Smooth muscle cell (in vitro differentiated cells): Measurements from ENCODE around the gene FHOD3. TPM values are rescaled to one million over a fixed set of nuclear protein-coding genes. Genes with fewer than 3 reads are reported as not detected.

Experiments
- DNase-seq: peaks from one replicate; lab custom pipeline; 2025; ENCODE audit not compliant: unreplicated experiment; lab: John Stamatoyannopoulos, UW
- H2AFZ ChIP-seq: fragments of 200-600 bp; sonication (generic); 2 replicates; pipeline ENCODE4 v1.6.0; 2016; ENCODE audit warnings: antibody characterized with exemption, low read depth, mild to moderate bottlenecking
- H3F3A ChIP-seq: fragments of 200-600 bp; sonication (generic); 2 replicates; pipeline ENCODE4 v1.6.0; 2017; ENCODE audit warnings: antibody characterized with exemption, low read depth
- H3K27ac ChIP-seq: fragments of 200-600 bp; sonication (generic); 2 replicates; pipeline ENCODE4 v1.5.1; 2016; ENCODE audit warnings: low read depth, mild to moderate bottlenecking
- H3K27me3 ChIP-seq: fragments of 200-600 bp; sonication (generic); 2 replicates; pipeline ENCODE4 v1.6.1; 2016; ENCODE audit warnings: low read depth, mild to moderate bottlenecking
- H3K36me3 ChIP-seq: fragments of 200-600 bp; sonication (generic); 2 replicates; pipeline ENCODE4 v1.5.1; 2016; ENCODE audit warnings: low read depth
- H3K4me1 ChIP-seq: fragments of 200-600 bp; sonication (generic); 2 replicates; pipeline ENCODE4 v1.5.1; 2016; ENCODE audit warnings: low read depth
- H3K4me2 ChIP-seq: fragments of 200-600 bp; sonication (generic); 2 replicates; pipeline ENCODE4 v1.6.0; 2016; ENCODE audit warnings: mild to moderate bottlenecking
- H3K4me3 ChIP-seq: fragments of 200-600 bp; sonication (generic); 2 replicates; pipeline ENCODE4 v1.5.1; 2016; ENCODE audit warnings: mild to moderate bottlenecking
- H3K79me2 ChIP-seq: fragments of 200-600 bp; sonication (generic); 2 replicates; pipeline ENCODE4 v1.6.0; 2016; ENCODE audit warnings: low read depth, mild to moderate bottlenecking
- H3K9ac ChIP-seq: fragments of 200-600 bp; sonication (generic); 2 replicates; pipeline ENCODE4 v1.6.0; 2016; ENCODE audit warnings: low read depth
- H3K9me3 ChIP-seq: fragments of 200-600 bp; sonication (generic); replicated peaks from 2 replicates; pipeline ENCODE4 v1.5.1; 2016; ENCODE audit warnings: low read depth
- H4K20me1 ChIP-seq: fragments of 200-600 bp; sonication (generic); 2 replicates; pipeline ENCODE4 v1.6.0; 2016; ENCODE audit warnings: low read depth
- WGBS: methylation state at CpG from one replicate; pipeline ENCODE4 v1.1.7; 2016; ENCODE audit warnings: low lambda C conversion rate; 5-methylcytosine and 5-hydroxymethylcytosine counted together
- polyA plus RNA-seq: library from polyadenylated mRNA; unstranded; fragments of >200 nt; fragmentation: Nextera tagmentation; extraction: Ambion mirVana; gene quantifications from 2 replicates; pipeline ENCODE4 v1.2.1, GENCODE V29; 2016
- total RNA-seq: library from RNA; depleted of rRNA; stranded (reverse); fragments of >200 nt; gene quantifications from 2 replicates; pipeline ENCODE4 v1.2.3, GENCODE V29; 2014
- TF ChIP-seq, protein P1 (sequence below): fragments of 200-600 bp; sonication (generic); IDR thresholded peaks from 2 replicates; pipeline ENCODE4 v1.5.1; 2017; ENCODE audit warnings: borderline replicate concordance, mild to moderate bottlenecking, antibody characterized with exemption; ENCODE audit not compliant: insufficient read depth, poor library complexity, severe bottlenecking

FHOD3 gene
- total and polyA plus RNA-seq, 2 experiments from 2014 or later: 6.3 to 19.4 TPM

DNA sequence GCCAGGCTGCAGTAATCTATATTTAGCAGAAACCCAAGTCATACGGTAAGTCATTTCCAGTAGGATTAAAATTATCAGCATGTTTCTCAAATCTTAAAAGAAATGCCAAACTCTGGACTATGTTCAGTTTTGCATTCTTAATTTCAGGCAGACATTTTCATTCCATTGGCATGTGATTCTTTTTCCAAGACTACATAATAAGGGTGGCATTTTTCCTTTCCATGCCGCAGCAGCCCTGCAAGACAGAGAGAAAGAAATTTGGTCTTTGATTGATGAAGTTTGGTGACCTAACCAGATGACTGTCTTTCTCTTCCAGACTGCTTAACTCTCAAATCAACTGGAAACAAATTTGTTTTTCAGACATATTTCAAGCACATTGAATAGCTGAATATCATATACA is 118.1 kb downstream of the FHOD3 start:
- no peak for DNase-seq
- H3K27me3 ChIP-seq: no peaks in the 10 kb centered on the region
- H3K9me3 ChIP-seq: no peaks in the 10 kb centered on the region
- H3K4me1 ChIP-seq: peaks cover 8% of the 10 kb centered on the region
- H3K27ac ChIP-seq: peak overlapping the region; percentile 9
- no peaks in the 10 kb centered on the region for H3F3A ChIP-seq
- WGBS: 35% methylated on average over 2 of the region's 2 CpGs
- peak overlapping the region; percentile 34 for H3K4me2 ChIP-seq
- H3K36me3 ChIP-seq: no peaks in the 10 kb centered on the region
- H3K79me2 ChIP-seq: peaks cover 12% of the 10 kb centered on the region
- TF ChIP-seq, protein P1, sequence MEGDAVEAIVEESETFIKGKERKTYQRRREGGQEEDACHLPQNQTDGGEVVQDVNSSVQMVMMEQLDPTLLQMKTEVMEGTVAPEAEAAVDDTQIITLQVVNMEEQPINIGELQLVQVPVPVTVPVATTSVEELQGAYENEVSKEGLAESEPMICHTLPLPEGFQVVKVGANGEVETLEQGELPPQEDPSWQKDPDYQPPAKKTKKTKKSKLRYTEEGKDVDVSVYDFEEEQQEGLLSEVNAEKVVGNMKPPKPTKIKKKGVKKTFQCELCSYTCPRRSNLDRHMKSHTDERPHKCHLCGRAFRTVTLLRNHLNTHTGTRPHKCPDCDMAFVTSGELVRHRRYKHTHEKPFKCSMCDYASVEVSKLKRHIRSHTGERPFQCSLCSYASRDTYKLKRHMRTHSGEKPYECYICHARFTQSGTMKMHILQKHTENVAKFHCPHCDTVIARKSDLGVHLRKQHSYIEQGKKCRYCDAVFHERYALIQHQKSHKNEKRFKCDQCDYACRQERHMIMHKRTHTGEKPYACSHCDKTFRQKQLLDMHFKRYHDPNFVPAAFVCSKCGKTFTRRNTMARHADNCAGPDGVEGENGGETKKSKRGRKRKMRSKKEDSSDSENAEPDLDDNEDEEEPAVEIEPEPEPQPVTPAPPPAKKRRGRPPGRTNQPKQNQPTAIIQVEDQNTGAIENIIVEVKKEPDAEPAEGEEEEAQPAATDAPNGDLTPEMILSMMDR: no peak
- no peak overlapping the region for H3K9ac ChIP-seq
- no peak overlapping the region for H2AFZ ChIP-seq
- no peaks in the 10 kb centered on the region for H4K20me1 ChIP-seq
- no peak overlapping the region for H3K4me3 ChIP-seq

DNA sequence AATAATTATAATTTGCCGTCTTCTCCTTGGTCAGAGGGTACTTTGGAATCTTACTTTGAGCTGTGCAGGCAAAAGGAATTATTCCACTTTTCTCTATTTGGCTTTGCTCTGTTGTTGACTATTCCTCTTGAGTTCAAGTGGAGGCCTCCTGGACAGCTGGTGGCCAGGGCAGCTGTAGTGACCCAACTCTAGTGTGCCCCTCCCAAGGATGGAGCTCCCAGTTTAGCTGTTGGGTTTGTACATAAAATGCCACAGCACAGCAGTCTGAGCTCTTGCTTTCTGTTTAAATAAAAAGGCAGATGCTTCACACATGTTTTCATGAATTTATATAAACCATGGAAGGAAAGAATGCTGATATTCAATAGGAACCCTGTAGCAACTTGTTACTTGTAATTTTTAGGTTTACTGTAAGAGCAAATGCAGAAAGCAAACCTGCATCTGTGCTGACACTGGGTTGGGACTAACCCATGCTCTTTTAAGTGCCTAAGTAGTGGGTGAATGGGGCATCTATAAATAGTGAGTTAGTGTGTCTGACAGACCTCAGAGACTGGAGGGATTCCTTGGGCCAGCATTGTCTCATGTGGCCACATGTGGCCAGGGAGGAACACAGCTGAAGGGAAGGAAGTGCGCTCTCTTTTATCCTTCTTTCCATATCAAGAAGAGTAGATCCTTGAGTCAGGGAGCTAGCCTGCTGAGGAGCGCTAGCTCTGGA is 121.8 kb downstream of the FHOD3 start:
- H3K9me3 ChIP-seq: no peaks in the 10 kb centered on the region
- no peaks in the 10 kb centered on the region for H3F3A ChIP-seq
- H3K4me3 ChIP-seq: no peak overlapping the region
- DNase-seq: no peak
- H3K27me3 ChIP-seq: no peaks in the 10 kb centered on the region
- TF ChIP-seq, protein P1: no peak
- H3K79me2 ChIP-seq: peaks cover 12% of the 10 kb centered on the region
- H3K4me2 ChIP-seq: no peak overlapping the region
- peaks cover 8% of the 10 kb centered on the region for H3K4me1 ChIP-seq
- WGBS: 97% methylated on average over 3 of the region's 3 CpGs
- no peaks in the 10 kb centered on the region for H3K36me3 ChIP-seq
- H4K20me1 ChIP-seq: no peaks in the 10 kb centered on the region
- no peak overlapping the region for H3K9ac ChIP-seq
- H2AFZ ChIP-seq: no peak overlapping the region
- no peak overlapping the region for H3K27ac ChIP-seq

GRCh38 chr18:36419900-36420531 is 122.5 kb downstream of the FHOD3 start:
- Histone ChIP-seq H3F3A (no peaks in the 10 kb centered on the region), H4K20me1 (no peaks in the 10 kb centered on the region), H3K9ac (no peak overlapping the region), H3K4me2 (no peak overlapping the region), H3K27me3 (no peaks in the 10 kb centered on the region), H3K4me3 (no peak overlapping the region), H3K79me2 (peaks cover 12% of the 10 kb centered on the region), H3K27ac (peak overlapping the region; percentile 41), H3K4me1 (peaks cover 8% of the 10 kb centered on the region), H3K36me3 (no peaks in the 10 kb centered on the region), H3K9me3 (no peaks in the 10 kb centered on the region), H2AFZ (no peak overlapping the region)
- DNase-seq: no peak
- WGBS: 91% methylated on average over 7 of the region's 7 CpGs
- TF ChIP-seq, protein P1: peak; percentile 8
